Measurements from ENCODE around the gene MMS22L. TPM values are rescaled to one million over a fixed set of nuclear protein-coding genes. Genes with fewer than 3 reads are reported as not detected.

The MMS22L gene
- total RNA-seq, 1 experiment from 2014 or later = 52.8 TPM

GRCh38 chr6:97129106-97129505 lies 153.9 kb downstream of the MMS22L start:
- no peak overlapping the region for H3K18ac ChIP-seq (ENCODE audit: insufficient read length, low read depth, low read length)
- H3K4me2 ChIP-seq (ENCODE audit: insufficient read depth, insufficient read length, low read length) = no peak overlapping the region
- Mint-ChIP-seq H3K27ac (no peak overlapping the region), H3K36me3 (ENCODE audit: insufficient read depth in 1 of 3, low read depth in 3 of 3) (no peaks in the 10 kb centered on the region), H3K4me1 (no peaks in the 10 kb centered on the region), H3K27me3 (ENCODE audit: low read depth) (no peaks in the 10 kb centered on the region), H3K4me3 (no peak overlapping the region), H3K9me3 (no peaks in the 10 kb centered on the region)
- no peak overlapping the region for H4K5ac ChIP-seq (ENCODE audit: insufficient read length, low read depth, low read length)
- H4K8ac ChIP-seq (replicated peaks; ENCODE audit: insufficient read length, low read depth, low read length) = no peak overlapping the region
- no peak overlapping the region for H2BK120ac ChIP-seq (ENCODE audit: low read depth, low read length, poor library complexity, severe bottlenecking)
- no peak overlapping the region for H2AK5ac ChIP-seq (ENCODE audit: insufficient read length, low read length)
- no peaks in the 10 kb centered on the region for H4K20me1 ChIP-seq (ENCODE audit: control insufficient read depth, insufficient read depth, insufficient read length)
- H3K27ac ChIP-seq (ENCODE audit: insufficient read length, low read depth, low read length) = no peak overlapping the region
- no peak overlapping the region for H4K91ac ChIP-seq (ENCODE audit: insufficient read length, low read depth, low read length)
- H3K27me3 ChIP-seq (ENCODE audit: insufficient read depth, low read length) = no peaks in the 10 kb centered on the region
- H3K79me1 ChIP-seq (ENCODE audit: insufficient read depth, low read depth, low read length, poor library complexity, severe bottlenecking) = no peaks in the 10 kb centered on the region
- no peak overlapping the region for H2BK20ac ChIP-seq (ENCODE audit: low read depth, low read length, poor library complexity, severe bottlenecking)
- H3K79me2 ChIP-seq (ENCODE audit: insufficient read depth, low read length) = no peaks in the 10 kb centered on the region
- no peak overlapping the region for H3K23ac ChIP-seq (ENCODE audit: insufficient read length, low read depth, low read length)
- no peak overlapping the region for H3K9ac ChIP-seq (ENCODE audit: extremely low read depth, insufficient read length, low read length)
- no peaks in the 10 kb centered on the region for H3K4me1 ChIP-seq (ENCODE audit: insufficient read depth, low read length)
- WGBS (ENCODE audit: extremely low coverage, insufficient read length, low lambda C conversion rate) = no CpG with 5 or more reads among the region's 2 CpGs
- H3K9me3 ChIP-seq (ENCODE audit: control insufficient read depth, low read depth, low read length) = no peaks in the 10 kb centered on the region
- H2BK15ac ChIP-seq (ENCODE audit: low read depth, low read length) = no peak overlapping the region
- H2BK5ac ChIP-seq (ENCODE audit: insufficient read length, low read length) = no peak overlapping the region
- no peak overlapping the region for H2AFZ ChIP-seq (ENCODE audit: low read length)
- no peak overlapping the region for H3K4ac ChIP-seq (ENCODE audit: low read depth, low read length)
- no peak overlapping the region for H2BK12ac ChIP-seq (ENCODE audit: insufficient read length, low read depth, low read length)
- no peaks in the 10 kb centered on the region for H3K23me2 ChIP-seq (ENCODE audit: insufficient read length, low read depth, low read length, poor library complexity, severe bottlenecking)
- no peak overlapping the region for H3K14ac ChIP-seq (ENCODE audit: insufficient read depth, low read length)
- no peak for TF ChIP-seq CTCF (conservative IDR thresholded peaks at IDR 0.05)
- H3T11ph ChIP-seq (ENCODE audit: low read length) = no peak overlapping the region
- no peak overlapping the region for H3K56ac ChIP-seq (ENCODE audit: insufficient read length, low read depth, low read length)
- DNase-seq = no peak

All from H9 (cell line).